Measurements from ENCODE around the gene RNF213.

Gene RNF213

GRCh38 chr17:80443916-80444643 lies 183.4 kb downstream of the RNF213 start:
- no peak overlapping the region for H3K27ac ChIP-seq (ENCODE audit: low read depth, low read length)
- no peak overlapping the region for H3K4me3 ChIP-seq (ENCODE audit: insufficient read depth, low read length, poor library complexity, severe bottlenecking)
- H3K36me3 ChIP-seq (ENCODE audit: low read length) = no peaks in the 10 kb centered on the region
- H3F3A ChIP-seq (ENCODE audit: insufficient read depth) = no peaks in the 10 kb centered on the region
- no peaks in the 10 kb centered on the region for H3K79me2 ChIP-seq (ENCODE audit: insufficient read depth, low read length)
- H3K9me3 ChIP-seq (ENCODE audit: insufficient read depth, low read length) = no peaks in the 10 kb centered on the region
- no peak overlapping the region for H3K4me2 ChIP-seq (ENCODE audit: low read depth, low read length, poor library complexity, severe bottlenecking)
- H3K27me3 ChIP-seq (ENCODE audit: low read length) = no peaks in the 10 kb centered on the region
- TF ChIP-seq EZH2phosphoT487 (conservative IDR thresholded peaks at IDR 0.05; ENCODE audit: low read length) = no peak
- TF ChIP-seq, protein P1, sequence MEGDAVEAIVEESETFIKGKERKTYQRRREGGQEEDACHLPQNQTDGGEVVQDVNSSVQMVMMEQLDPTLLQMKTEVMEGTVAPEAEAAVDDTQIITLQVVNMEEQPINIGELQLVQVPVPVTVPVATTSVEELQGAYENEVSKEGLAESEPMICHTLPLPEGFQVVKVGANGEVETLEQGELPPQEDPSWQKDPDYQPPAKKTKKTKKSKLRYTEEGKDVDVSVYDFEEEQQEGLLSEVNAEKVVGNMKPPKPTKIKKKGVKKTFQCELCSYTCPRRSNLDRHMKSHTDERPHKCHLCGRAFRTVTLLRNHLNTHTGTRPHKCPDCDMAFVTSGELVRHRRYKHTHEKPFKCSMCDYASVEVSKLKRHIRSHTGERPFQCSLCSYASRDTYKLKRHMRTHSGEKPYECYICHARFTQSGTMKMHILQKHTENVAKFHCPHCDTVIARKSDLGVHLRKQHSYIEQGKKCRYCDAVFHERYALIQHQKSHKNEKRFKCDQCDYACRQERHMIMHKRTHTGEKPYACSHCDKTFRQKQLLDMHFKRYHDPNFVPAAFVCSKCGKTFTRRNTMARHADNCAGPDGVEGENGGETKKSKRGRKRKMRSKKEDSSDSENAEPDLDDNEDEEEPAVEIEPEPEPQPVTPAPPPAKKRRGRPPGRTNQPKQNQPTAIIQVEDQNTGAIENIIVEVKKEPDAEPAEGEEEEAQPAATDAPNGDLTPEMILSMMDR (IDR thresholded peaks at IDR 0.05; ENCODE audit: insufficient read depth, low read length, poor library complexity, severe bottlenecking) = no peak
- H3K9ac ChIP-seq (ENCODE audit: low read length) = no peak overlapping the region
- no peak overlapping the region for H2AFZ ChIP-seq (ENCODE audit: low read depth, low read length, severe bottlenecking)
- H4K20me1 ChIP-seq (ENCODE audit: low read depth, low read length) = no peaks in the 10 kb centered on the region
- H3K9me2 ChIP-seq (replicated peaks; ENCODE audit: insufficient read depth, low read length) = no peaks in the 10 kb centered on the region

DNA sequence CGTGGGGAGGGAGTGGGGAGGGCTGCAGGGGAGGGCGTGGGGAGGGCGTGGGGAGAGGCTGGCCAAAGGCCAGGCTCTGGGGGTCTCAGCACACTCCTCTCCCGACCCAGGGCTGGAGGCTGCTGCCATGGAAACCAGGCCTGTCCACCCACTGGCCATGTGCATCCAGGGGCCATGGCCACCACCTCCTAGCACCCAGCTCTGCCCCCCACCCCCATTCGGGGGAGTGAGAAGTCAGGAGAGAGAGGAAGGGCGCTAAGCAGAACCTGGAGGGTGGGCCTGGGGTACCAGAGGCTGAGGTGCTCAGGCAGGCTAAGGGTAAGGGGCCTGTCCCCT lies 184.0 kb downstream of the RNF213 start:
- H2AFZ ChIP-seq (ENCODE audit: low read depth, low read length, severe bottlenecking) = no peak overlapping the region
- H3K27ac ChIP-seq (ENCODE audit: low read depth, low read length) = no peak overlapping the region
- no peaks in the 10 kb centered on the region for H3K36me3 ChIP-seq (ENCODE audit: low read length)
- TF ChIP-seq EZH2phosphoT487 (conservative IDR thresholded peaks at IDR 0.05; ENCODE audit: low read length) = no peak
- TF ChIP-seq, protein P1 (IDR thresholded peaks at IDR 0.05; ENCODE audit: insufficient read depth, low read length, poor library complexity, severe bottlenecking) = no peak
- no peak overlapping the region for H3K4me2 ChIP-seq (ENCODE audit: low read depth, low read length, poor library complexity, severe bottlenecking)
- no peaks in the 10 kb centered on the region for H3K27me3 ChIP-seq (ENCODE audit: low read length)
- H3K79me2 ChIP-seq (ENCODE audit: insufficient read depth, low read length) = no peaks in the 10 kb centered on the region
- H3F3A ChIP-seq (ENCODE audit: insufficient read depth) = no peaks in the 10 kb centered on the region
- no peak overlapping the region for H3K4me3 ChIP-seq (ENCODE audit: insufficient read depth, low read length, poor library complexity, severe bottlenecking)
- H3K9me3 ChIP-seq (ENCODE audit: insufficient read depth, low read length) = no peaks in the 10 kb centered on the region
- H3K9ac ChIP-seq (ENCODE audit: low read length) = no peak overlapping the region
- H4K20me1 ChIP-seq (ENCODE audit: low read depth, low read length) = no peaks in the 10 kb centered on the region
- H3K9me2 ChIP-seq (replicated peaks; ENCODE audit: insufficient read depth, low read length) = no peaks in the 10 kb centered on the region

- no peak overlapping the region for H3K4me2 ChIP-seq (ENCODE audit: low read depth, low read length, poor library complexity, severe bottlenecking)
- no peaks in the 10 kb centered on the region for H4K20me1 ChIP-seq (ENCODE audit: low read depth, low read length)
- H2AFZ ChIP-seq (ENCODE audit: low read depth, low read length, severe bottlenecking) = no peak overlapping the region
- H3K27ac ChIP-seq (ENCODE audit: low read depth, low read length) = no peak overlapping the region
- no peaks in the 10 kb centered on the region for H3K36me3 ChIP-seq (ENCODE audit: low read length)
- H3K79me2 ChIP-seq (ENCODE audit: insufficient read depth, low read length) = no peaks in the 10 kb centered on the region
- no peaks in the 10 kb centered on the region for H3K27me3 ChIP-seq (ENCODE audit: low read length)
- no peak for TF ChIP-seq EZH2phosphoT487 (conservative IDR thresholded peaks at IDR 0.05; ENCODE audit: low read length)
- TF ChIP-seq, protein P1 (IDR thresholded peaks at IDR 0.05; ENCODE audit: insufficient read depth, low read length, poor library complexity, severe bottlenecking) = no peak
- H3K9me3 ChIP-seq (ENCODE audit: insufficient read depth, low read length) = no peaks in the 10 kb centered on the region
- no peaks in the 10 kb centered on the region for H3K9me2 ChIP-seq (replicated peaks; ENCODE audit: insufficient read depth, low read length)
- no peaks in the 10 kb centered on the region for H3F3A ChIP-seq (ENCODE audit: insufficient read depth)
- no peak overlapping the region for H3K4me3 ChIP-seq (ENCODE audit: insufficient read depth, low read length, poor library complexity, severe bottlenecking)
- H3K9ac ChIP-seq (ENCODE audit: low read length) = no peak overlapping the region
These were observed 184.5 kb downstream of the RNF213 start for GRCh38 chr17:80445007-80445725.

Measured in SU-DHL-6 (cell line).